Tongue (tissue), 2 donors: ENCODE measurements around the gene ECHDC3. TPM values are rescaled to one million over a fixed set of nuclear protein-coding genes. Genes with fewer than 3 reads are reported as not detected.
"Not testable (repeated sequence)": the region's sequence is repeated elsewhere in the genome, so short reads cannot be mapped to it uniquely, and the experiment has no call there.

Source experiments
- DNase-seq: peaks from one replicate; pipeline ENCODE4 v3.0.0-alpha.2; 2015
- total RNA-seq: library from RNA; depleted of rRNA; stranded (reverse); fragments of >200 nt; gene quantifications from one replicate; pipeline ENCODE4 v1.2.3, GENCODE V29; 2014

Gene ECHDC3
- total RNA-seq = 28.4 TPM

- peak; percentile 54 for DNase-seq
Observed at GRCh38 chr10:11742009-11742778, at the start of gene ECHDC3. TSS of gene ECHDC3 (plus strand) at chr10:11742382. CDS start at chr10:11742577, 195 bp downstream.

GRCh38 chr10:11693376-11693775 lies 48.8 kb upstream of the ECHDC3 start:
- no peak for DNase-seq

- no peak for DNase-seq
Observed at GRCh38 chr10:11695779-11696178, 46.4 kb upstream of the ECHDC3 start.

GRCh38 chr10:11697718-11698527 lies 44.3 kb upstream of the ECHDC3 start:
- DNase-seq = no peak

- no peak for DNase-seq
Observed at GRCh38 chr10:11698691-11699549, 43.3 kb upstream of the ECHDC3 start.

- no peak for DNase-seq
Observed at GRCh38 chr10:11699550-11700097, 42.6 kb upstream of the ECHDC3 start.

GRCh38 chr10:11700539-11700938 lies 41.6 kb upstream of the ECHDC3 start:
- DNase-seq = no peak

GRCh38 chr10:11701451-11702095 lies 40.6 kb upstream of the ECHDC3 start:
- DNase-seq = no peak

GRCh38 chr10:11702264-11702663 lies 39.9 kb upstream of the ECHDC3 start:
- no peak for DNase-seq

GRCh38 chr10:11704092-11704491 lies 38.1 kb upstream of the ECHDC3 start:
- no peak for DNase-seq

GRCh38 chr10:11705722-11706121 lies 36.5 kb upstream of the ECHDC3 start:
- DNase-seq = no peak

- DNase-seq = no peak
Observed at GRCh38 chr10:11706895-11707567, 35.2 kb upstream of the ECHDC3 start.

- no peak for DNase-seq
Observed at GRCh38 chr10:11707624-11708350, 34.4 kb upstream of the ECHDC3 start.

GRCh38 chr10:11708801-11709200 lies 33.4 kb upstream of the ECHDC3 start:
- DNase-seq = not testable (repeated sequence)

GRCh38 chr10:11712744-11713143 lies 29.4 kb upstream of the ECHDC3 start:
- DNase-seq = no peak

- no peak for DNase-seq
Observed at GRCh38 chr10:11713186-11713743, 28.9 kb upstream of the ECHDC3 start.

- DNase-seq = no peak
Observed at GRCh38 chr10:11713963-11714362, 28.2 kb upstream of the ECHDC3 start.

- no peak for DNase-seq
Observed at GRCh38 chr10:11714750-11715365, 27.3 kb upstream of the ECHDC3 start.

- DNase-seq = peak; percentile 44
Observed at GRCh38 chr10:11715815-11716494, 26.2 kb upstream of the ECHDC3 start.
